PC-3 (cell line): Measurements from ENCODE around the gene EIF4A3. TPM values are rescaled to one million over a fixed set of nuclear protein-coding genes. Genes with fewer than 3 reads are reported as not detected.

Source experiments
- ATAC-seq: fragments of 200-7000 bp; cut with Tn5 transposase; 2 replicates; pipeline ENCODE4 v1.9.1; 2020; ENCODE audit warnings: mild to moderate bottlenecking, moderate library complexity
- BruUV-seq: library from RNA; stranded (reverse); fragments of 400-500 nt; replicated peaks from 2 replicates; lab custom pipeline; 2021; lab: Mats Ljungman, UMichigan
- CTCF ChIA-PET: fragments of 300-600 bp; sonication (Branson Sonifier 250); formaldehyde crosslinking; loops from one replicate; lab custom pipeline; 2022; ENCODE audit warnings: antibody characterized with exemption; lab: Charles Lee
- POLR2A ChIA-PET: fragments of 300-600 bp; sonication (Branson Sonifier 250); formaldehyde crosslinking; loops from one replicate; lab custom pipeline; 2022; ENCODE audit warnings: antibody characterized with exemption; ENCODE audit not compliant: unreplicated experiment; lab: Charles Lee
- DNase-seq: peaks from one replicate; pipeline ENCODE4 v3.0.0-alpha.2; 2015
- H2AFZ ChIP-seq: fragments of 300-600 bp; sonication (generic); 2 replicates; pipeline ENCODE4 v1.6.0; 2016; ENCODE audit warnings: antibody characterized with exemption, low read length
- H3F3A ChIP-seq: fragments of 300-600 bp; sonication (generic); one replicate; pipeline ENCODE4 v1.6.0; 2017; ENCODE audit warnings: antibody characterized with exemption, low read length, control low read depth, mild to moderate bottlenecking; ENCODE audit not compliant: unreplicated experiment
- H3K27ac ChIP-seq: fragments of 300-600 bp; sonication (generic); 2 replicates; pipeline ENCODE4 v1.5.1; 2016; ENCODE audit warnings: mild to moderate bottlenecking, low read length
- H3K27me3 ChIP-seq: fragments of 300-600 bp; sonication (generic); 2 replicates; pipeline ENCODE4 v1.6.1; 2016; ENCODE audit warnings: low read length, mixed read lengths
- H3K36me3 ChIP-seq: fragments of 300-600 bp; sonication (generic); 2 replicates; pipeline ENCODE4 v1.6.1; 2016; ENCODE audit warnings: low read depth, mixed run types, low read length, mixed read lengths
- H3K4me1 ChIP-seq: fragments of 300-600 bp; sonication (generic); 2 replicates; pipeline ENCODE4 v1.5.1; 2016; ENCODE audit warnings: low read length; ENCODE audit not compliant: insufficient read depth
- H3K4me2 ChIP-seq: fragments of 300-600 bp; sonication (generic); 2 replicates; pipeline ENCODE4 v1.6.0; 2016; ENCODE audit warnings: low read length
- H3K4me3 ChIP-seq: fragments of 300-600 bp; sonication (generic); 2 replicates; pipeline ENCODE4 v1.5.1; 2016; ENCODE audit warnings: mild to moderate bottlenecking, low read length, mixed read lengths
- H3K79me2 ChIP-seq: fragments of 300-600 bp; sonication (generic); 2 replicates; pipeline ENCODE4 v1.6.1; 2017; ENCODE audit warnings: low read length, mixed read lengths
- H3K9ac ChIP-seq: fragments of 300-600 bp; sonication (generic); 2 replicates; pipeline ENCODE4 v1.6.0; 2016; ENCODE audit warnings: mild to moderate bottlenecking, low read length
- H3K9me2 ChIP-seq: fragments of 300-600 bp; sonication (generic); replicated peaks from 2 replicates; pipeline ENCODE4 v1.6.1; 2016; ENCODE audit warnings: mixed run types, low read length, mixed read lengths
- H3K9me3 ChIP-seq: fragments of 300-600 bp; sonication (generic); 2 replicates; pipeline ENCODE4 v1.6.1; 2016; ENCODE audit warnings: low read length, mixed read lengths
- H4K20me1 ChIP-seq: fragments of 300-600 bp; sonication (generic); 2 replicates; pipeline ENCODE4 v1.6.1; 2016; ENCODE audit warnings: low read length, mixed read lengths
- EZH2 ChIP-seq: fragments of 300-600 bp; sonication (generic); IDR thresholded peaks from one replicate; pipeline ENCODE4 v1.6.1; 2017; ENCODE audit warnings: antibody characterized with exemption, mild to moderate bottlenecking, low read length; ENCODE audit not compliant: unreplicated experiment
- EZH2phosphoT487 ChIP-seq: fragments of 300-600 bp; sonication (generic); IDR thresholded peaks from 2 replicates; pipeline ENCODE4 v1.6.1; 2018; ENCODE audit warnings: mild to moderate bottlenecking, antibody characterized with exemption, low read length, borderline replicate concordance
- intact Hi-C: fragments of 100-400 bp; cut with micrococcal nuclease; formaldehyde crosslinking; loops from 2 replicates; pipeline ENCODE4 v1.9.0; 2023
- total RNA-seq: library from RNA; depleted of rRNA; stranded (reverse); fragments of >200 nt; gene quantifications from 2 replicates; pipeline ENCODE4 v1.2.3, GENCODE V29; 2014
- TF ChIP-seq, protein P1 (sequence below): fragments of 300-600 bp; sonication (generic); conservative IDR thresholded peaks from 2 replicates; pipeline ENCODE4 v1.5.1; 2017; ENCODE audit warnings: antibody characterized with exemption, low read depth, mild to moderate bottlenecking, low read length

EIF4A3 gene
- total RNA-seq, 1 experiment from 2014 or later = 167 TPM

GRCh38 chr17:80166446-80166845, 19.5 kb upstream of the EIF4A3 start:
- Histone ChIP-seq H4K20me1 (no peaks in the 10 kb centered on the region), H3K4me2 (no peak overlapping the region), H3K9ac (no peak overlapping the region), H3F3A (no peaks in the 10 kb centered on the region), H3K27me3 (no peaks in the 10 kb centered on the region), H3K36me3 (no peaks in the 10 kb centered on the region), H3K9me3 (no peaks in the 10 kb centered on the region), H3K79me2 (no peaks in the 10 kb centered on the region), H3K4me3 (no peak overlapping the region), H2AFZ (no peak overlapping the region), H3K27ac (no peak overlapping the region), H3K4me1 (peaks cover 10% of the 10 kb centered on the region), H3K9me2 (no peaks in the 10 kb centered on the region)
- intact Hi-C loops = no loop called here
- peak; percentile 14; the same call in 1 of the 2 replicates for ATAC-seq
- TF ChIP-seq, protein P1, sequence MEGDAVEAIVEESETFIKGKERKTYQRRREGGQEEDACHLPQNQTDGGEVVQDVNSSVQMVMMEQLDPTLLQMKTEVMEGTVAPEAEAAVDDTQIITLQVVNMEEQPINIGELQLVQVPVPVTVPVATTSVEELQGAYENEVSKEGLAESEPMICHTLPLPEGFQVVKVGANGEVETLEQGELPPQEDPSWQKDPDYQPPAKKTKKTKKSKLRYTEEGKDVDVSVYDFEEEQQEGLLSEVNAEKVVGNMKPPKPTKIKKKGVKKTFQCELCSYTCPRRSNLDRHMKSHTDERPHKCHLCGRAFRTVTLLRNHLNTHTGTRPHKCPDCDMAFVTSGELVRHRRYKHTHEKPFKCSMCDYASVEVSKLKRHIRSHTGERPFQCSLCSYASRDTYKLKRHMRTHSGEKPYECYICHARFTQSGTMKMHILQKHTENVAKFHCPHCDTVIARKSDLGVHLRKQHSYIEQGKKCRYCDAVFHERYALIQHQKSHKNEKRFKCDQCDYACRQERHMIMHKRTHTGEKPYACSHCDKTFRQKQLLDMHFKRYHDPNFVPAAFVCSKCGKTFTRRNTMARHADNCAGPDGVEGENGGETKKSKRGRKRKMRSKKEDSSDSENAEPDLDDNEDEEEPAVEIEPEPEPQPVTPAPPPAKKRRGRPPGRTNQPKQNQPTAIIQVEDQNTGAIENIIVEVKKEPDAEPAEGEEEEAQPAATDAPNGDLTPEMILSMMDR = no peak
- TF ChIP-seq EZH2phosphoT487 (no peak), EZH2 (no peak)
- CTCF ChIA-PET = no interaction called here
- no TSS peak for BruUV-seq
- POLR2A ChIA-PET = no interaction called here
- peak; percentile 51 for DNase-seq

- no peak for TF ChIP-seq EZH2
- TF ChIP-seq, protein P1 = no peak
- no peak for TF ChIP-seq EZH2phosphoT487
- no peak overlapping the region for H3K27ac ChIP-seq
- no peaks in the 10 kb centered on the region for H3F3A ChIP-seq
- ChIA-PET POLR2A (no interaction called here), CTCF (no interaction called here)
- intact Hi-C loops = no loop called here
- H3K9ac ChIP-seq = no peak overlapping the region
- no TSS peak for BruUV-seq
- H2AFZ ChIP-seq = no peak overlapping the region
- no peak for ATAC-seq
- no peaks in the 10 kb centered on the region for H3K4me1 ChIP-seq
- no peaks in the 10 kb centered on the region for H3K9me2 ChIP-seq
- H3K9me3 ChIP-seq = no peaks in the 10 kb centered on the region
- no peaks in the 10 kb centered on the region for H3K27me3 ChIP-seq
- H4K20me1 ChIP-seq = no peaks in the 10 kb centered on the region
- H3K79me2 ChIP-seq = no peaks in the 10 kb centered on the region
- H3K36me3 ChIP-seq = no peaks in the 10 kb centered on the region
- DNase-seq = no peak
- H3K4me2 ChIP-seq = no peak overlapping the region
- H3K4me3 ChIP-seq = no peak overlapping the region
These were observed 17.3 kb upstream of the EIF4A3 start for GRCh38 chr17:80164185-80164584.

DNA sequence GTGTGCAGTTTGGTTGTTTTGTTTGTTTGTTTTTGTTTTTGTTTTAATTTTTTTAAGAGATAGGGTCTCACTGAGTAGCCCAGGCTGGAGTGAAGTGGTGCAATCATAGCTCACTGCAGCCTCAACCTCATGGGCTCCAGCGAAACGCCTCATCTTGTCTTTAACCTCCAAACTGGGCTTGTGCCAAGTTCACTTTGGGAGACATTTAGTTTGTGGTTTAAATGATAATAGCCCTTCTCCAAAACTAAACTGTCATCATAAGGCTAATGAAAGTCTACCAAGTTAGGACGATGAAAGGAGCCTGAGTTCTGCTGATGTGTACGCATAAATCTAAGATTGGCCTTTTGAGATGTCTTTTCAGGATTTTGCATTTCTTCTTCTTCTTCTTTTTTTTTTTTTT, 16.4 kb upstream of the EIF4A3 start:
- Histone ChIP-seq H4K20me1 (no peaks in the 10 kb centered on the region), H3K4me1 (no peaks in the 10 kb centered on the region), H3K9me3 (no peaks in the 10 kb centered on the region), H3K9me2 (no peaks in the 10 kb centered on the region), H3F3A (no peaks in the 10 kb centered on the region), H3K4me2 (no peak overlapping the region), H3K27me3 (no peaks in the 10 kb centered on the region), H3K36me3 (no peaks in the 10 kb centered on the region), H3K9ac (no peak overlapping the region), H3K79me2 (no peaks in the 10 kb centered on the region), H3K27ac (no peak overlapping the region), H3K4me3 (no peak overlapping the region), H2AFZ (no peak overlapping the region)
- BruUV-seq = no TSS peak
- intact Hi-C loops = no loop called here
- ChIA-PET CTCF (interaction anchor here (0.8 kb wide), 1 partner anchor 62 kb away, joined by 3 read pairs; the partner anchor contains the start of gene GAA), POLR2A (no interaction called here)
- ATAC-seq = no peak
- TF ChIP-seq, protein P1 = no peak
- no peak for TF ChIP-seq EZH2
- no peak for TF ChIP-seq EZH2phosphoT487
- no peak for DNase-seq
